Transverse colon (tissue), 4 donors: ENCODE data around the gene OR5B2.

Experiments
- CTCF ChIP-seq, 5 experiments: fragments of 200-600 bp in 3 of 5; fragments of 450-650 bp in 2 of 5; sonication (generic) in 3 of 5; IDR thresholded peaks; 1 replicate in 2 of 5; 2 replicates in 3 of 5; pipeline ENCODE4 v1.5.1; 2016 to 2017; ENCODE audit warnings: antibody characterized with exemption in 5 of 5, inconsistent platforms in 3 of 5, mild to moderate bottlenecking in 2 of 5, moderate library complexity in 1 of 5
- POLR2A ChIP-seq: fragments of 450-650 bp; IDR thresholded peaks from one replicate; pipeline ENCODE4 v1.6.1; 2016; ENCODE audit warnings: antibody characterized with exemption, mild to moderate bottlenecking, moderate library complexity
- POLR2AphosphoS5 ChIP-seq, 3 donors: sonication (generic); formaldehyde crosslinking; IDR thresholded peaks; one replicate each; pipeline ENCODE4 v1.6.1; 2016; ENCODE audit warnings: antibody characterized with exemption in 3 of 3

GRCh38 chr11:58433638-58434203, 5.8 kb upstream of the OR5B2 start:
- TF ChIP-seq CTCF (IDR thresholded peaks at IDR 0.05) (no peak), POLR2A (no peak), POLR2AphosphoS5 (IDR thresholded peaks at IDR 0.05) (no peak)
